ENCODE data around the gene MOB3A.
"Not testable (repeated sequence)": the region's sequence is repeated elsewhere in the genome, so short reads cannot be mapped to it uniquely, and the experiment has no call there.

The MOB3A gene

DNA sequence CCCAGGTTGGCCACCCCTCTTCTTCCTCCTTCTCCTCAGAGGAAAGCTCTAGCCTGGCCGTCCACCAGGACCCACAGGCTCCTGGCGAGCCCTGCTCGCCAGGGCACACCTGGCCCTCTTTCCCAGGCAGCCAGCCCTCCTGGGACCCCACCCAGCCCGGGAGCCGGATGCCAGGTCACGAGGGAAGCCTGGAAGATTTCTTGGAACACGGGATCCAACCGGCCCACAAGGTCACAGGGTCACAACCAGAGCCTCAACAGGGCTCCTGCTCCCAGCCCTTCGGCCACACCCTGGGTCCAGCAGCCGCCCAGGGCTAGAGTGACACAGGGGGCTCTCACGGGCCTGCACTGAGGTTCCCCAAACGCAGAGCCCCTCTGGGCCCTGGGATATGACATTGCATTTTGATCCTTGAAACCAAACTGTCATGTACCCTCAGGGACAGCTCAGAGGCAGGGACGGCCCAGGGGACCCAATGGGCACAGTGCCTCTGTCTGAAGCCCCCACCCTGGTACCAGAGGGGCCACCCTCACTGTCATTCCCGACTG, 50.6 kb downstream of the MOB3A start:
- DNase-seq = no peak

- DNase-seq = no peak
Observed at GRCh38 chr19:2044709-2045500, 51.2 kb downstream of the MOB3A start.

DNA sequence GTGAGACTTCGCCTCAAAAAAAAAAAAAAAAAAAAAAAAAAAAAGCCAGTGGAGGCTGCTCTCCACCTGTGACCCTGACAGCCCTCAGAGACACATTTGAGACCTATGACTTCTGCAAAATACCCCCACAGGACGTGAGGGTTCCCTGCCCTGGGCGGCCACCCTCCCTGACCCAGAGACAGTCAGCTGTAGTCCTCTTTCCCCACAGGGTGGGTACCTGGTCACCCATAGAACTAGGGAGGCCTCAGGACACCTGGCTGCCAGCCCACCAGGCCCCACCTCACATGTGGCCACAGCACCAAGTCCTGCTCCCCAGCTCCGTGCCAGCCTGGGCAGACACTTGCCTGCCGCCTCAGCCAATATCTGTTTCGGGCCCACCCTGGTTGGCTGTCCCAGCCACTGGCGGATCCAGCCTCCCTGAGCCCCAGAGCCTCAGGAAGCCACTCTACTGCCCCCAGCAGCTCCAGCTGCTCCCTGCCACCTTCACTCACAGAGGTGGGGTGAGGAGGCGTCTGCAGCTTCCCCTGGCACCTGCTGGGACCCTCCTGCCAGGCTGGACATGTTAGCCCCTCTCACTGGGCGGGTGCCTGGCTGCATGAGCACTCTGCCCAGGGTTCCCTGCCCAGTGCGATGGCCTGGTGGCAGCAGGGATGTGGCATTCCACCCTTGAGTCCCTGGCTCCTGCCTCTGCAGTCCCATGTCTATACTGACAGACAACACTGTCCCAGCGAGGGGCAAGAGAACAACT, 52.0 kb downstream of the MOB3A start:
- DNase-seq = peak; percentile 36

DNA sequence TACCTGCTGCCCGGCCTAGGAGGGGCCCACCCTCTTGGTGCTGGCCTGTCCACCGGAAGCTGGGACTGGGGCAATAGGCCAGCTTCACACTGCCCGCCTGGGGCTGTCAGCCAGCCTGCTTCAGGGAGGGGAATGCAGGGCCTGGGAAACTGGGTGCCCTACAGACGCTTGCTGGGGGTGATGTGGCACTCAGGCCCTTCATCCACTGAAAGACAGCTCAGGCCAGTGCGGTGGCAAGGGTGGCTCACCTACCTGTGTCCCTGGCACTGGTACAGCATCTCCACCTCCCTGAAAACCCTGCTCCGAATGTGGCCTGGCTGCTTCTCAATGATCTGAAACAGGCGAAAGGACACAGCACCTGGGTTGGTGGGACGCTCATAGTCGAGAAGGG, 52.9 kb downstream of the MOB3A start:
- DNase-seq = peak; percentile 26

DNA sequence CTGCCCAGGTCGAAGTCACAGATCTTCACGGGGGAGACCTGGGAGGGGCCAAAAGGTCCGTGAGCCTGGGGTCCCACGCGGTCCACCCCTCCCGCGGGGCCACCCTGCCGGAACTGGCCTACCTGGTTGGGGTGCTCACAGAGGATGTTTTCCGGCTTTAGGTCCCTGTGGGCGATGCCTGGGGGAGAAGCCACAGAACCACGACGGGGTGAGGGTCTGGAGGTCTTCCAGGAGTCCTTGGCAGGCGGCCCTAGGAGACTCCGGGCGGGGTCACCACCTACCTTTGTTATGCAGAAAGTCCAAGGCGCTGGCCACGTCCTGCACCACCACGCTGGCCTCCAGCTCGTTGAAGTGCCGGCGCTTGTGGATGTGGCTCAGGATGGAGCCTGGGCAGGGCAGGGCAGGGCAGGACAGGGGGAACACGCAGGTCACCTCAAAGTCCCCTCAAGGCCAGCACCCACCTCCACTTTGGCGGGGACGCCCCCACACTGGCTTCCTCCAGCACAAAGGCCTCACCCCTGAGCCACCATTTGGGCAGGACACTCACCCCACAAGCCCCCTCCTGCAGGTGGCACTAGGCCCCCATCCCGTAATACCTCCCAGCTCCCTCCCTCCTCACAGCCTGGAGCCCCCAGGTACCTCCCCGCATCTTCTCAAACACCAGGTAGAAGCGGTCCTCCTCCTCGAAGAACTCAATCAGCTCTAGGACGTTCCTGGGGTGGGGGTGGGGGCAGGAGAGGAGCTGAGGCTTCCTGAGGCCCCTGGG, 53.5 kb downstream of the MOB3A start:
- peak; percentile 54 for DNase-seq

- DNase-seq = peak; percentile 98
Observed at GRCh38 chr19:2041683-2042484, 54.2 kb downstream of the MOB3A start.

- peak; percentile 48 for DNase-seq
Observed at GRCh38 chr19:2041433-2041682, 54.8 kb downstream of the MOB3A start.

GRCh38 chr19:2040647-2041432, 55.3 kb downstream of the MOB3A start:
- DNase-seq = peak; percentile 28

DNA sequence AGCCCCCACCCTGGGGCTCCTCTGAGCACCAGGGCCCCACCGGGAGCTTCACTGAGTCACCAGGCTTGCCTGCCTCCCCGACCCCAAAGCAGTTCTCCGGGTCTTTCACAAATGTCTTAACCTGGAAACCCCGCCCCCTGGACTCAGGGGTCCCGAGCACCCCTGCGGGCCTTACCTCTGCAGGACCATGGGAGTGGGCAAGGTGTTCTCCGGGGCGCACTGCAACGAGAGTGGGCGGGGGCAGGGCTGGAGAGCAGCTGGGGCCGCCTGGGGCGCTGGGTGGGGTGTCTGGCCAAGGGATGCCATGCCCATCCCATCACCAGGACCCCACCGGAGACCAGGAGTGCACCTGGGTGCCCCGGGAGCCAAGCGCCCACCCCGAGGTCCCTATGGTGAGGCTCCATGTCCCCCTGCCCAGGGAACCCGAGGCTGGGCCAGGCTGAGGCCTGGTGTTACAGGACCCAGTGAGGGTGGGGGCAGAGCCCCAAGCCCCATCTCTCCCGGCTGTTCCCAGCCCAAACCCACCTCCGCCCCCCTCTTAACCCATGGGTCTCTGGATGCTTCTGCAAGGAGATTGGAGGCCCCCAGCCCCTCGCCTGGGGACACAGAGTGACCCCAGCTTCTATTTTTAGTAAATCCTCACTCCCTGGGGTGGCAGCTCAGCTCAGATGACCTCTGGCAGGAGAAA, 56.0 kb downstream of the MOB3A start:
- DNase-seq = peak; percentile 24

DNA sequence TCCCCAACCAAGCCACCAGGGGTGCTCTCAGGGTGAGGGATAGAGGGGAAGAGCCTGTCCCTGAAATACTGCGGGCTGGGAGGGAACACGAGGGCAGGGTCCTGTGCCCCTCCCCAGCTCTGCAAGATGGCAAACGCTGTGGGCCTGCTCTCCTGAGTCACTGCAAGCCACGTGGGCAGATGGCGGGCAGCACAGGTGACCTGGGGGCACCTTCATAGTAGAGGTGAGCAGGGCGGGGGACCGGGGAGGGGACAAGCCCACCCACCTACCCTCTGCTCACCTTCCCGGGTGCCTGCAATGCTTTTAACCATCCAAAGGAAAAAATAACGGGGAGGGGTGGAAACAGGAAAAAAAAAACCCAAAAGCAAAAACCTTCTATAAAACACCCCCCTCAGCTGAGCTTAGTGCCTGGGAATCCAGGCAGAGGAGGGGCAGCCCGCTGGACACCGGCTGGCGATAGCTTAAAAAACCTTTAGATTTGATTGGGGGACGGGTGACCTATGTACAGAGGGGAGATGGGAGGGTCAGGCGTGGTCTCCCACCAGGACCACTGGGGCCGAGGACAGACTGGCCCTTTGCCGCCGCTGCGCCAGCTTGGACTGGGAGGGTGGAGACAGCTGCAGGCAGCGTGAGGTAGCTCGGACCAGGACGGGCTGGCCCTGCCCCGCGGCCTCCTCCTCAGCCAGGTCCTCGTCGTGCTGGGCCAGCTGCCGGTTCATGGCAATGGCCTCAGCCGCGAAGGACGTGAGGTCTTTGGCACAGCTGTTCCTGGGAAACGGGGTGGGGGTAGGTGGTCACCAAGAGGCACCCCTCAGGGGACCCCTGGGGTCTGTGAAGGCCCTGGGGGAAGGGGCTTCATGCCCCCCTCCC, 56.8 kb downstream of the MOB3A start:
- DNase-seq = peak; percentile 37

DNA sequence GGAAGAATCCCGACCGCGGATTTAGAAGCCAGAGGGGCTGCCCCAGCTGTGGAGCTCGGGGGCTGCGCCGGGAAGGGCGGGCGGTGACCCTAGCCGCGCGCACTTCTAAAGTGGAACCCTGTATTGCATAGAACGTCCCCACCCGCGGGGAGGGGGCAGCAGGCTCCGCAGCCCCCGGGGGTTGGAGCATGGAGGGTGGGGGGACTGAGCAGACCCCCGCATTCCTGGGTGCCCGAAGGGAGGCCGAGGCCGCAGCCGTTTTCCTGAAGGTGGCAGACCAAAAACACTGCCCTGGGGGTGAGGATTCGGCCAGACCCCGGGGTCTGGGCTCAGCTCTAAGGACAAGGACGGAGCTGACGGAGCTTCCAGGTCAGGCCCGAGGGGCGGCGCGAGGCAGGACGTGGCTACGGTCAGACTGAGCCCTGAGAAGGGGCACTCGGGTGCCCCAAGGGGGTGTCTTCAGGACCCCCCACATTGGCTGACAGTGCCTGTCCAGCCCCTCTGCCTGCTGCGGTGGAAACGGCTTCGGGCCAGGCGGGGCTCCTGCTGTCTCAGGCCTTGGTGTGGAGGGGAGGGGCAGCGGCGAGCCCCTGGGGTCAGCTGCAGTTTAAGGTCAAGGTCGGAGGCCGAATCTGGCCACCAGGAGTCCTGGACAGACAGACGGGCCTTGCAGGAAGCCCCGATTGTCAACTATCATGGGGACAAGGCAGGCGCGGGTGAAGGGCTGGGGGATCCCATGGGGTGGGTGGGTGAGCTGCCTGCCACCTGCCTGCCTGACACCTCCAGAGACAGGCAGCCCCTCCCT, 57.6 kb downstream of the MOB3A start:
- no peak for DNase-seq

GRCh38 chr19:2037651-2038255, 58.4 kb downstream of the MOB3A start:
- peak; percentile 31 for DNase-seq

GRCh38 chr19:2036424-2036823, 59.7 kb downstream of the MOB3A start:
- no peak for DNase-seq

DNA sequence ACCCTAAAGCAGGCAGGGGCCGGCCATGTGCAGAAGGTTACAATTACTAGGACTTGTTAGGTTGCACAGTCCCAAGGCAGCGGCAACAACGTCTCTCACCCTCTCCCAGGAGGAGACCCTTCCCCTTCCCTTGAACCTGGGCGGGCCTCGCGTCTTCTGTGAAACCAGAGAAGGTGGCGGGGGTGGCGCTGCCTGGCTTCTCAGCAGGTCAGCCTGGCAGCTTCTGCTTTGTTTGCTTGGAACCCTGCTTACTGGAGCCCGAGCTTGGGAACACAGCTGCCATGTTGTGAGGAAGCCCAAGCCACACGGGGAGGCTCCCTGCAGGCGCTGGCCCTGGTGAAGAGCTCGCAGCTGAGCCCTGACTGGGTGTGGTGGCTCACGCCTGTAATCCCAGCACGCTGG, 60.5 kb downstream of the MOB3A start:
- no peak for DNase-seq

- DNase-seq = peak; percentile 55
Observed at GRCh38 chr19:2034729-2035589, 61.2 kb downstream of the MOB3A start.

DNA sequence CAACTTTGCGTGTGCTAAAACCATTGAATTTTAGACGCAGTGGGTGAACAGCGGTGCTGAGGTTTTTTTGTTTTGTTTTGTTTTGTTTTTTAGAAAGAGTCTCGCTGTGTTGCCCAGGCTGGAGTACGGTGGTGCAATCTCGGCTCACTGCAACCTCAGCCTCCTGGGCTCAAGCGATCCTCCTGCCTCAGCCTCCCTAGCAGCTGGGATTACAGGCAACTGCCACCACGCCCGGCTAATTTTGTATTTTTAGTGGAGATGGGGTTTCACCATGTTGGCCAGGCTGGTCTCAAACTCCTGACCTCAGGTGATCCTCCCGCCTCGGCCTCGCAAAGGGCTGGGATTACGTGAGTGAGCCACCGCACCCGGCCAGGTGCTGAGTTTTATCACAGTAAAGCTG, 61.9 kb downstream of the MOB3A start:
- not testable (repeated sequence) for DNase-seq

- DNase-seq = no peak
Observed at GRCh38 chr19:2033825-2034159, 62.3 kb downstream of the MOB3A start.

Measured in femur (tissue), 1 donor.